ENCODE data around the gene MON2.
"Not testable (repeated sequence)": the region's sequence is repeated elsewhere in the genome, so short reads cannot be mapped to it uniquely, and the experiment has no call there.

Gene MON2

GRCh38 chr12:62471734-62472133 is 5.1 kb downstream of the MON2 start:
- DNase-seq, result peak; percentile 71

- peak; percentile 5 for DNase-seq
These were observed 5.8 kb downstream of the MON2 start for GRCh38 chr12:62472472-62472871.

GRCh38 chr12:62481843-62482540 is 15.4 kb downstream of the MON2 start:
- no peak for DNase-seq

GRCh38 chr12:62482769-62483168 is 16.1 kb downstream of the MON2 start:
- DNase-seq, result no peak

- no peak for DNase-seq
These were observed 17.6 kb downstream of the MON2 start for GRCh38 chr12:62484233-62484632.

GRCh38 chr12:62505786-62506185 is 39.2 kb downstream of the MON2 start:
- no peak for DNase-seq

- DNase-seq, result no peak
These were observed 46.3 kb downstream of the MON2 start for GRCh38 chr12:62512901-62513300.

GRCh38 chr12:62514080-62514479 is 47.5 kb downstream of the MON2 start:
- not testable (repeated sequence) for DNase-seq

- peak; percentile 60 for DNase-seq
These were observed 50.3 kb downstream of the MON2 start for GRCh38 chr12:62516927-62517326.

- DNase-seq, result peak; percentile 9
These were observed 51.3 kb downstream of the MON2 start for GRCh38 chr12:62517887-62518286.

GRCh38 chr12:62519043-62519442 is 52.4 kb downstream of the MON2 start:
- no peak for DNase-seq

- no peak for DNase-seq
These were observed 53.7 kb downstream of the MON2 start for GRCh38 chr12:62520361-62520760.

- peak; percentile 33 for DNase-seq
These were observed 56.4 kb downstream of the MON2 start for GRCh38 chr12:62522984-62523383.

- DNase-seq, result no peak
These were observed 57.0 kb downstream of the MON2 start for GRCh38 chr12:62523619-62524018.

- DNase-seq, result no peak
These were observed 58.6 kb downstream of the MON2 start for GRCh38 chr12:62525271-62525670.

- no peak for DNase-seq
These were observed 64.0 kb downstream of the MON2 start for GRCh38 chr12:62530596-62530995.

GRCh38 chr12:62532333-62532732 is 65.7 kb downstream of the MON2 start:
- no peak for DNase-seq

GRCh38 chr12:62533087-62533754 is 66.6 kb downstream of the MON2 start:
- no peak for DNase-seq

GRCh38 chr12:62533755-62534107 is 67.1 kb downstream of the MON2 start:
- DNase-seq, result no peak

GRCh38 chr12:62536546-62536945 is 69.9 kb downstream of the MON2 start:
- DNase-seq, result no peak

- DNase-seq, result peak; percentile 30
These were observed 70.9 kb downstream of the MON2 start for GRCh38 chr12:62537551-62537950.

GRCh38 chr12:62540354-62540753 is 73.7 kb downstream of the MON2 start:
- no peak for DNase-seq

GRCh38 chr12:62542814-62543213 is 76.2 kb downstream of the MON2 start:
- no peak for DNase-seq

GRCh38 chr12:62543324-62543723 is 76.7 kb downstream of the MON2 start:
- no peak for DNase-seq

GRCh38 chr12:62543741-62544140 is 77.1 kb downstream of the MON2 start:
- DNase-seq, result no peak

All from hematopoietic multipotent progenitor cell treated with erythropoietin and hydrocortisone succinate and interleukin-3 and kit ligand, for 4 days (in vitro differentiated cells).